Vagina (tissue), 2 donors: ENCODE measurements around the gene MEGF10. TPM values are rescaled to one million over a fixed set of nuclear protein-coding genes. Genes with fewer than 3 reads are reported as not detected.

Experiments used
- DNase-seq, 2 donors: peaks; one replicate each; pipeline ENCODE4 v3.0.0-alpha.2; 2017; ENCODE audit errors: extremely low spot score in 2 of 2
- H3K27ac ChIP-seq: fragments of 200-600 bp; sonication (generic); one replicate; pipeline ENCODE4 v1.5.1; 2019
- H3K27me3 ChIP-seq: fragments of 200-600 bp; sonication (generic); one replicate; pipeline ENCODE4 v1.5.1; 2019
- H3K36me3 ChIP-seq, 2 donors: fragments of 200-600 bp; sonication (generic); one replicate each; pipeline ENCODE4 v1.5.1; 2017 to 2019
- H3K4me1 ChIP-seq: fragments of 200-600 bp; sonication (generic); one replicate; pipeline ENCODE4 v1.5.1; 2019
- H3K4me3 ChIP-seq, 2 donors: fragments of 200-600 bp; sonication (generic); 1 replicate in 1 of 2; 2 replicates in 1 of 2; pipeline ENCODE4 v1.5.1; 2016 to 2019
- H3K9me3 ChIP-seq: fragments of 200-600 bp; sonication (generic); one replicate; pipeline ENCODE4 v1.5.1; 2019
- POLR2A ChIP-seq, 2 donors: fragments of 450-650 bp; IDR thresholded peaks; one replicate each; pipeline ENCODE4 v1.6.1; 2017; ENCODE audit warnings: antibody characterized with exemption in 2 of 2, mild to moderate bottlenecking in 2 of 2, moderate library complexity in 2 of 2
- POLR2AphosphoS5 ChIP-seq, 2 donors: sonication (generic); formaldehyde crosslinking; IDR thresholded peaks; one replicate each; pipeline ENCODE4 v1.9.0; 2017; ENCODE audit warnings: antibody characterized with exemption in 2 of 2, mild to moderate bottlenecking in 2 of 2, low read depth in 1 of 2; ENCODE audit not compliant: insufficient read depth in 1 of 2
- intact Hi-C: fragments of 100-400 bp; cut with DNase I; formaldehyde crosslinking; loops from one replicate; pipeline ENCODE4 v1.15.1; 2023
- total RNA-seq: library from RNA; depleted of rRNA; stranded (reverse); fragments of >200 nt; gene quantifications from one replicate; pipeline ENCODE4 v1.2.3, GENCODE V29; 2016
- TF ChIP-seq, protein P1 (sequence below), 3 experiments: fragments of 450-650 bp in 2 of 3; fragments of 200-600 bp in 1 of 3; sonication (generic) in 1 of 3; IDR thresholded peaks; one replicate each; pipeline ENCODE4 v1.5.1; 2017 to 2019; ENCODE audit warnings: antibody characterized with exemption in 3 of 3, mild to moderate bottlenecking in 2 of 3, moderate library complexity in 2 of 3

The MEGF10 gene
- total RNA-seq, 1 donor from 2014 or later: 0.74 TPM

DNA sequence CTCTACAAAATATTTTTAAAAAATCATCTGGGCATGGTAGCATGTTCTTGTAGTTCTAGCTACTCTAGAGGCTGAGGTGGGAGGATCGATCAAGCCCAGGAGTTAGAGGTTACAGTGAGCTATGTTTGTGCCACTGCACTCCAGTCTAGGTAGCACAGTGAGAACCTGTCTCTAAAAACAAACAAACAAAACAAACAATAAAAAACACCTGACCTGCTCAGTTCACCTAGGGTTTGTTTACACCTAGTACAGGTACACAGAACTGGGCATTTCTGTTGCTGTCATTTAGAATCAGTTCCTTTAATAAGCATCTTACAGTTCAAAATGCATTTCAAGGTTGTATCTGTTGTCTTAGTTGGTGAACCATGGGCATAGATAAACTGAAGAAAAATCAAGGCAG is 95.3 kb downstream of the MEGF10 start:
- Histone ChIP-seq H3K4me3 (no peak overlapping the region), H3K36me3 (no peaks in the 10 kb centered on the region), H3K4me1 (no peaks in the 10 kb centered on the region), H3K27me3 (no peaks in the 10 kb centered on the region), H3K9me3 (no peaks in the 10 kb centered on the region), H3K27ac (no peak overlapping the region)
- TF ChIP-seq POLR2A (IDR thresholded peaks at IDR 0.05): no peak
- TF ChIP-seq POLR2AphosphoS5 (IDR thresholded peaks at IDR 0.05; ENCODE audit: insufficient read depth in 1 of 2, low read depth in 1 of 2): no peak
- TF ChIP-seq, protein P1, sequence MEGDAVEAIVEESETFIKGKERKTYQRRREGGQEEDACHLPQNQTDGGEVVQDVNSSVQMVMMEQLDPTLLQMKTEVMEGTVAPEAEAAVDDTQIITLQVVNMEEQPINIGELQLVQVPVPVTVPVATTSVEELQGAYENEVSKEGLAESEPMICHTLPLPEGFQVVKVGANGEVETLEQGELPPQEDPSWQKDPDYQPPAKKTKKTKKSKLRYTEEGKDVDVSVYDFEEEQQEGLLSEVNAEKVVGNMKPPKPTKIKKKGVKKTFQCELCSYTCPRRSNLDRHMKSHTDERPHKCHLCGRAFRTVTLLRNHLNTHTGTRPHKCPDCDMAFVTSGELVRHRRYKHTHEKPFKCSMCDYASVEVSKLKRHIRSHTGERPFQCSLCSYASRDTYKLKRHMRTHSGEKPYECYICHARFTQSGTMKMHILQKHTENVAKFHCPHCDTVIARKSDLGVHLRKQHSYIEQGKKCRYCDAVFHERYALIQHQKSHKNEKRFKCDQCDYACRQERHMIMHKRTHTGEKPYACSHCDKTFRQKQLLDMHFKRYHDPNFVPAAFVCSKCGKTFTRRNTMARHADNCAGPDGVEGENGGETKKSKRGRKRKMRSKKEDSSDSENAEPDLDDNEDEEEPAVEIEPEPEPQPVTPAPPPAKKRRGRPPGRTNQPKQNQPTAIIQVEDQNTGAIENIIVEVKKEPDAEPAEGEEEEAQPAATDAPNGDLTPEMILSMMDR (IDR thresholded peaks at IDR 0.05): no peak
- intact Hi-C loops: no loop called here
- DNase-seq: no peak

DNA sequence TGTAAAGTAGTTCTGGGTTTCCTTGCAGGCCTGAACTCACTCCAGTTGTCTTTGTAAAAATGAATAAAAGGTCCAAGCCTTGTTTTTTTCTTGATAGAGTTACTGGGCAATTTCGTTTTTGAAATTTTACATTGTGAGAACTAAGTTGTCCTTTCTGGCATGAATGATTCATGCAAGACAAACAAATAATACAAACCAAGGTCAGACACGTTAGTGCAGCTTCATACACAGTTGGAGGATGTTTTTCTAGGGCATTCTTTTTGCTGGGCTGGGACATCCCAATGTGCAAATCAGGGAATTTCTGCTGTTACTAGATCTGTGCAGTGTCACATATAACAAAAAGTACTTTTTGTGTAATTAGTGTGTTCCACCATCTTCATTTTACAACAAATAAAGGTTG is 96.0 kb downstream of the MEGF10 start:
- H3K27me3 ChIP-seq: no peaks in the 10 kb centered on the region
- intact Hi-C loops: no loop called here

DNA sequence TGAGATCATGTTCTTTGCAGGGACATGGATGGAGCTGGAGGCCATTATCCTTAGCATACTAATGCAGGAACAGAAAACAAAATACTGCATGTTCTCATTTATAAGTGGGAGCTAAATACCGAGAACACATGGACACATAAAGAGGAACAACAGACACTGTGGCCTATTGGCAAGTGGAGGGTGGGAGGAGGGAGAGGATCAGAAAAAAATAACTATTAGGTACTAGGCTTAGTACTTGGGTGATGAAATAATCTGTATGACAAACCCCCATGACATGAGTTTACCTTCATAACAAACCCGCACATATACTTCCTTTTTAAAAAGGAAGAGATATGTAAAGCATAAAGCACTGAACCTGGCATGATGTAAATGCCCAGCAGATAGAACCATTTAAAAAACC is 99.0 kb downstream of the MEGF10 start:
- Histone ChIP-seq H3K9me3 (no peaks in the 10 kb centered on the region), H3K27ac (no peak overlapping the region), H3K36me3 (no peaks in the 10 kb centered on the region), H3K4me1 (no peaks in the 10 kb centered on the region), H3K4me3 (no peak overlapping the region), H3K27me3 (no peaks in the 10 kb centered on the region)
- TF ChIP-seq, protein P1 (IDR thresholded peaks at IDR 0.05): no peak
- TF ChIP-seq POLR2AphosphoS5 (IDR thresholded peaks at IDR 0.05; ENCODE audit: insufficient read depth in 1 of 2, low read depth in 1 of 2) (no peak), POLR2A (IDR thresholded peaks at IDR 0.05) (no peak)
- no peak for DNase-seq
- intact Hi-C loops: no loop called here

More for the DNA sequence above, 96.0 kb downstream of the MEGF10 start:
- H3K9me3 ChIP-seq: no peaks in the 10 kb centered on the region
- no peaks in the 10 kb centered on the region for H3K4me1 ChIP-seq
- no peaks in the 10 kb centered on the region for H3K36me3 ChIP-seq
- DNase-seq: no peak
- H3K27ac ChIP-seq: no peak overlapping the region
- TF ChIP-seq POLR2A (IDR thresholded peaks at IDR 0.05) (no peak), POLR2AphosphoS5 (IDR thresholded peaks at IDR 0.05; ENCODE audit: insufficient read depth in 1 of 2, low read depth in 1 of 2) (no peak)
- TF ChIP-seq, protein P1 (IDR thresholded peaks at IDR 0.05): no peak
- no peak overlapping the region for H3K4me3 ChIP-seq

DNA sequence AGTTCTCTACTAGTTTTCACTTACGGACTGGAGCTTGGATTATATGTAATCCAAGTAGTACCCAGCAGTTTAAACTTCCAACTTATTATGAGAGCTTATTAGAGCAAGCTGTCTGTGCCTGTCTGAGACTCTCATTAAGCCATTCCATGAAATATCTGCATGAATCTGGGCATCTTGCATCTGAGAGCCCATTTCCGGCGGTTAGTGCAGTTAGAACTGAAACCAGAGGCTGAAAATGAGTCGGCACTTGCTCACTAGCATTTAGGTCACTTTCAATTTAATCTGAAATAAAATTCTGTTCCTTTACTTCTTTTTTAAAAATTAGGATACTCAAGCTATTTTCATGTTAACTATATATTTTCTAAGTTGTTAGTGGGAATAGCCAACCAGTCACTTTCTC is 102.2 kb downstream of the MEGF10 start:
- Histone ChIP-seq H3K27me3 (no peaks in the 10 kb centered on the region), H3K27ac (no peak overlapping the region), H3K9me3 (no peaks in the 10 kb centered on the region), H3K4me3 (no peak overlapping the region), H3K4me1 (no peaks in the 10 kb centered on the region), H3K36me3 (no peaks in the 10 kb centered on the region)
- DNase-seq: no peak
- TF ChIP-seq POLR2A (IDR thresholded peaks at IDR 0.05) (no peak), POLR2AphosphoS5 (IDR thresholded peaks at IDR 0.05; ENCODE audit: insufficient read depth in 1 of 2, low read depth in 1 of 2) (no peak)
- TF ChIP-seq, protein P1 (IDR thresholded peaks at IDR 0.05): no peak
- intact Hi-C loops: no loop called here

DNA sequence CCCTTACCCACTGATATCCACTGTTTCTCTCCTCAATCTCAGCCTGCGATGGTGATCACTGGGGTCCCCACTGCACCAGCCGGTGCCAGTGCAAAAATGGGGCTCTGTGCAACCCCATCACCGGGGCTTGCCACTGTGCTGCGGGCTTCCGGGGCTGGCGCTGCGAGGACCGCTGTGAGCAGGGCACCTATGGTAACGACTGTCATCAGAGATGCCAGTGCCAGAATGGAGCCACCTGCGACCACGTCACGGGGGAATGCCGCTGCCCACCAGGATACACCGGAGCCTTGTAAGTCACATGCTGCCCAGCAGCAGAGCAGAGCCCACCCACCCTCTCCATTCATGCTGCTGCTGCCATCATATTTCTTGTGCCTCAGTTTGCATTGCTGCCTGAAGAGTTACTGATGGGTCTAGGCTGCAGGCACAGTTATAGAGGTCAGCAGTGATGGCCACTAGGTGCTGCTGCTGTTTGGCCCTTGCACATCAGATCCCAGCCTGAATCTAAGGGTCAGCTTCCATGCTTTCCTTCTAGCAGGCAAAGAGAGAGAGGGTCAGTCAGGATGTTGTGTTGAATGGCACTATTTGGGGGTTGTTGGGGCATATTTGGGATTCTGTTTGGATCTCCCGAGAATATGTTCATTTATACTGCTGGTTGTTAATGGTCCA is 106.0 kb downstream of the MEGF10 start:
- TF ChIP-seq POLR2A (IDR thresholded peaks at IDR 0.05) (no peak), POLR2AphosphoS5 (IDR thresholded peaks at IDR 0.05; ENCODE audit: insufficient read depth in 1 of 2, low read depth in 1 of 2) (no peak)

More for the DNA sequence above, 106.0 kb downstream of the MEGF10 start:
- Histone ChIP-seq H3K4me3 (no peak overlapping the region), H3K9me3 (no peaks in the 10 kb centered on the region), H3K4me1 (no peaks in the 10 kb centered on the region), H3K27ac (no peak overlapping the region), H3K27me3 (no peaks in the 10 kb centered on the region), H3K36me3 (no peaks in the 10 kb centered on the region)
- intact Hi-C loops: no loop called here
- no peak for DNase-seq
